Testis (tissue), 3 donors: Measurements from ENCODE around the gene PPP2R1B. TPM values are rescaled to one million over a fixed set of nuclear protein-coding genes. Genes with fewer than 3 reads are reported as not detected.

Experiments used
- DNase-seq: peaks from one replicate; pipeline ENCODE4 v3.0.0-alpha.2; 2019
- H3K27ac ChIP-seq, 2 donors: fragments of 200-600 bp; sonication (generic); one replicate each; pipeline ENCODE4 v1.5.1; 2019
- H3K27me3 ChIP-seq: fragments of 200-600 bp; sonication (generic); one replicate; pipeline ENCODE4 v1.5.1; 2019
- H3K36me3 ChIP-seq: fragments of 200-600 bp; sonication (generic); one replicate; pipeline ENCODE4 v1.5.1; 2017; ENCODE audit warnings: low read depth; ENCODE audit errors: missing control alignments
- H3K4me1 ChIP-seq: fragments of 200-600 bp; sonication (generic); one replicate; pipeline ENCODE4 v1.5.1; 2019
- H3K4me3 ChIP-seq, 2 donors: fragments of 200-600 bp; sonication (generic); one replicate each; pipeline ENCODE4 v1.5.1; 2017 to 2019
- H3K9me3 ChIP-seq: fragments of 200-600 bp; sonication (generic); one replicate; pipeline ENCODE4 v1.5.1; 2017
- POLR2A ChIP-seq: fragments of 450-650 bp; IDR thresholded peaks from one replicate; pipeline ENCODE4 v1.6.1; 2017; ENCODE audit warnings: antibody characterized with exemption, mild to moderate bottlenecking, moderate library complexity
- WGBS, 2 donors: methylation state at CpG; one replicate each; pipeline ENCODE4 v1.1.5; 2018; 5-methylcytosine and 5-hydroxymethylcytosine counted together
- intact Hi-C: fragments of 100-400 bp; cut with DNase I; formaldehyde crosslinking; loops from one replicate; pipeline ENCODE4 v1.15.1; 2023; ENCODE audit warnings: low total_unique reads
- polyA plus RNA-seq: library from polyadenylated mRNA; stranded (reverse); fragments of 350-450 nt; fragmentation: Illumina TruSeq; extraction: RNeasy Lipid Tissue Mini Kit (QIAGEN cat#74804); gene quantifications from one replicate; pipeline ENCODE4 v1.2.3, GENCODE V29; 2014; ENCODE audit warnings: low read depth, low replicate concordance; ENCODE audit not compliant: insufficient read depth
- total RNA-seq, 2 donors: library from RNA; depleted of rRNA; stranded (reverse); fragments of >200 nt; gene quantifications; one replicate each; pipeline ENCODE4 v1.2.3, GENCODE V29; 2016
- TF ChIP-seq, protein P1 (sequence below), 3 experiments: fragments of 450-650 bp in 2 of 3; fragments of 200-600 bp in 1 of 3; sonication (generic) in 1 of 3; IDR thresholded peaks; one replicate each; pipeline ENCODE4 v1.5.1; 2016 to 2019; ENCODE audit warnings: antibody characterized with exemption in 3 of 3, mild to moderate bottlenecking in 2 of 3, moderate library complexity in 1 of 3

PPP2R1B gene
- total and polyA plus RNA-seq, 3 donors from 2014 or later: 67.2 to 115 (median 75.8) TPM

DNA sequence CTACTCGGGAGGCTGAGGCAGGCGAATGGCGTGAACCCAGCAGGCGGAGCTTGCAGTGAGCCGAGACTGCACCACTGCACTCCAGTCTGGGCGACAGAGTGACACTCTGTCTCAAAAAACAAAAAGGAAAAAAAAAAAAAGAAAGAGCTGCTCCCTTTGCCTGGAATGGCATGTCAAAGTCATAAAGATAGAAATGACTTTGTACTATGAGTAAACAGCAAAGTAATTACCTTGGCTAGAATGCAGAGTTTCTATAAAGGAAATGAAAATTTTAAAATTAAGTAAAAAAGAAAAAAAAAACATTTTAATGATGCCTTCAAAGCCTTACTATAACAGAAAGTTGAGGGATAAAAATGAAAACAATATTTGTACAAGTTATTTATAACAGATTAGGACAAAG lies 10.1 kb downstream of the PPP2R1B start:
- Histone ChIP-seq H3K9me3 (no peaks in the 10 kb centered on the region), H3K27me3 (no peaks in the 10 kb centered on the region), H3K4me1 (peaks cover 5% of the 10 kb centered on the region), H3K4me3 (no peak overlapping the region), H3K27ac (no peak overlapping the region), H3K36me3 (no peaks in the 10 kb centered on the region)
- WGBS, 2 donors: 93 to 95% methylated on average over 6 of the region's 6 CpGs
- no peak for TF ChIP-seq POLR2A
- TF ChIP-seq, protein P1, sequence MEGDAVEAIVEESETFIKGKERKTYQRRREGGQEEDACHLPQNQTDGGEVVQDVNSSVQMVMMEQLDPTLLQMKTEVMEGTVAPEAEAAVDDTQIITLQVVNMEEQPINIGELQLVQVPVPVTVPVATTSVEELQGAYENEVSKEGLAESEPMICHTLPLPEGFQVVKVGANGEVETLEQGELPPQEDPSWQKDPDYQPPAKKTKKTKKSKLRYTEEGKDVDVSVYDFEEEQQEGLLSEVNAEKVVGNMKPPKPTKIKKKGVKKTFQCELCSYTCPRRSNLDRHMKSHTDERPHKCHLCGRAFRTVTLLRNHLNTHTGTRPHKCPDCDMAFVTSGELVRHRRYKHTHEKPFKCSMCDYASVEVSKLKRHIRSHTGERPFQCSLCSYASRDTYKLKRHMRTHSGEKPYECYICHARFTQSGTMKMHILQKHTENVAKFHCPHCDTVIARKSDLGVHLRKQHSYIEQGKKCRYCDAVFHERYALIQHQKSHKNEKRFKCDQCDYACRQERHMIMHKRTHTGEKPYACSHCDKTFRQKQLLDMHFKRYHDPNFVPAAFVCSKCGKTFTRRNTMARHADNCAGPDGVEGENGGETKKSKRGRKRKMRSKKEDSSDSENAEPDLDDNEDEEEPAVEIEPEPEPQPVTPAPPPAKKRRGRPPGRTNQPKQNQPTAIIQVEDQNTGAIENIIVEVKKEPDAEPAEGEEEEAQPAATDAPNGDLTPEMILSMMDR (IDR thresholded peaks at IDR 0.05): no peak
- intact Hi-C loops: no loop called here
- DNase-seq: no peak

DNA sequence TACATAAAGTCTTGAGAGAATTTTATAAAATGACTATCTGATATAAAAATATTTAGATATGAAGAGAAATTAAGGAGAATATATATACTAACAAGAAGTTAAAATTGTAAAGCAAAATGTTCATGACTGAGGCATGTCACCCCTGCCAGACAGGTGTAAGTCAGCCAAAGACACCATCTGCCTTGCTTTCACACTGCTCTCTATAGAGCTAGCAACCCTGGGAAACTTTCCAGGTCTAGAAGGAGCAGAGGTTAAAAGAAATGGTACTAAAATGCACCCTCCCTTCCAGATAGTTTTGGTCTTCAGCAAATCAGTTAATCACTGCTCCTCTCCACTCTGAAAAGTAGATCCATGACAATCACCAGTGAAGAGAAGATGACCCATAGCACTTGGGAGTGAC lies 16.5 kb downstream of the PPP2R1B start:
- no peaks in the 10 kb centered on the region for H3K36me3 ChIP-seq
- TF ChIP-seq, protein P1 (IDR thresholded peaks at IDR 0.05): no peak
- TF ChIP-seq POLR2A: no peak
- DNase-seq: no peak
- intact Hi-C loops: no loop called here
- H3K27ac ChIP-seq: no peak overlapping the region
- no peaks in the 10 kb centered on the region for H3K9me3 ChIP-seq
- H3K27me3 ChIP-seq: no peaks in the 10 kb centered on the region
- H3K4me1 ChIP-seq: no peaks in the 10 kb centered on the region
- H3K4me3 ChIP-seq: no peak overlapping the region

DNA sequence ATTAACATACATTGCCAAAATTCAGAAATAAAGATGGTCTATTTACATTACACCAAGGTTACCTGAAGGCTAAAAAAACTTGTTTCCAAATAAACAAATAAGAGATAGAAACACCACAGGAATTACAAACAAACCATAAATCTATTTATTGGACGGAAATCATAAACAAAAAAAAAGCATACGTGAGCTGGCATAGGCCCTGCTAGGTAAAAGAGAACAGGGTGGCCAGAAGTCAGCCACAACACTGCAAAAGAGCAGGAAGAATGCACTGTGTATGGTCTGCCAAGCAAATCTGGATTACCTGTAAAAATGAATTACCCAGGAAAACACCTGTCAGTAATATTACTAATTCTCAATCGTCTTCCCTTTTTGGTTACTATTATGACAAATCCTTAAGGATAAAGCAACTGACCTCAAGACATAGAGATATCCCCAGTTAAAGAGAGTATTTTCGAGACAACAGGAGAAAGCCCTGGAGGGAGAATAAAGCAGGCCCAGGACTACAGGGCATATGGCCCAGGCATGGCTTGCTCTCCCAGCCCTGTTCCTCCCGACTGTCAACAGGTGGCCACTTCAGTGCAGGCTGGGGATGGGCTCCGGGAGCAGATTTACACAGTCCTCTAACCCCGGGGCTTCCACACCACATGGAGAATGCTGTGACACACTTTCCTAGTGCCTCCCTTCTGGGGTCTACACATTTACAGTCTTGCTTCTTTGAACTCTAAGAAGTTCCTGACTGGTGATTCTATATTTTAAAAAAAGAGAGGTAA lies 18.0 kb downstream of the PPP2R1B start:
- Histone ChIP-seq H3K4me1 (no peaks in the 10 kb centered on the region), H3K27ac (peak overlapping the region in 1 of 2 donors; percentile 6), H3K4me3 (no peak overlapping the region), H3K36me3 (no peaks in the 10 kb centered on the region), H3K9me3 (no peaks in the 10 kb centered on the region), H3K27me3 (no peaks in the 10 kb centered on the region)
- intact Hi-C loops: no loop called here
- no peak for DNase-seq
- TF ChIP-seq, protein P1 (IDR thresholded peaks at IDR 0.05): no peak
- no peak for TF ChIP-seq POLR2A
- WGBS, 2 donors: 78 to 80% methylated on average over 7 of the region's 7 CpGs

DNA sequence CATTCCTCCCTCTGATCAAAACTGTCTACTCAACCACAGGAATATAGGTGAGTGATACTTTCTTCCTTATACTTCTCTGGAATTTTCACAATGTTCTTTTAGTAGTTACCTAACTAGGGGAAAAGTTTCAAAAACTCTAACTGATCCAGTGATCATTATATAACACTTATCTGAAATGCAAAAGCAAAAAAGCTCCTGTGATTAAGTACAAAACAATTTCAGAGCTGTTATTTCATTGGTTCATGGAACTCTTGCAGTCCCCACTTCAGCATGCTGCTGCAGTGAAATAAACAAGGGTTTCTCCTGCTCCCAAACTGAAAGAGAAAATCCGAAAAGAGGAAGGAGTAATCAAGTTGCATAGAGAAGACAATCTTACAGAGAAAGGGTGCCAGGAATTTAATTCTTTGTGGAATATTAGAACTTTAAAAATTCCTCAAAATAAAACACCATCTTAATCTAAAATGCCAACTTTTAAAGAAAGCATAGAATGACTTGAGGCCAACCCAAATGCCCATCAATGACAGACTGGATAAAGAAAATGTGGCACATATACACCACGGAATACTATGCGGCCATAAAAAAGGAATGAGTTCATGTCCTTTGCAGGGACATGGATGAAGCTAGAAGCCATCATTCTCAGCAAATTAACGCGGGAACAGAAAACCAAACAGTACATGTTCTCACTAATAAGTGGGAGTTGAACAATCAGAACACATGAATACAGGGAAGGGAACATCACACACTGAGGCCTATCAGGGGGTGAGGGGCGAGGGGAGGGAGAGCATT lies 20.3 kb downstream of the PPP2R1B start:
- H3K36me3 ChIP-seq: no peaks in the 10 kb centered on the region
- no peak overlapping the region for H3K4me3 ChIP-seq
- H3K4me1 ChIP-seq: no peaks in the 10 kb centered on the region
- no peaks in the 10 kb centered on the region for H3K9me3 ChIP-seq
- WGBS, 2 donors: 85 to 90% methylated on average over 6 of the region's 6 CpGs
- peak overlapping the region in 1 of 2 donors; percentile 72 for H3K27ac ChIP-seq
- no peak for DNase-seq
- no peaks in the 10 kb centered on the region for H3K27me3 ChIP-seq
- TF ChIP-seq, protein P1 (IDR thresholded peaks at IDR 0.05): no peak
- TF ChIP-seq POLR2A: no peak
- intact Hi-C loops: no loop called here
